Measurements from ENCODE around the gene SCARF1. TPM values are rescaled to one million over a fixed set of nuclear protein-coding genes. Genes with fewer than 3 reads are reported as not detected.

Gene SCARF1
- total RNA-seq, 1 experiment from 2014 or later, result 0.71 TPM

DNA sequence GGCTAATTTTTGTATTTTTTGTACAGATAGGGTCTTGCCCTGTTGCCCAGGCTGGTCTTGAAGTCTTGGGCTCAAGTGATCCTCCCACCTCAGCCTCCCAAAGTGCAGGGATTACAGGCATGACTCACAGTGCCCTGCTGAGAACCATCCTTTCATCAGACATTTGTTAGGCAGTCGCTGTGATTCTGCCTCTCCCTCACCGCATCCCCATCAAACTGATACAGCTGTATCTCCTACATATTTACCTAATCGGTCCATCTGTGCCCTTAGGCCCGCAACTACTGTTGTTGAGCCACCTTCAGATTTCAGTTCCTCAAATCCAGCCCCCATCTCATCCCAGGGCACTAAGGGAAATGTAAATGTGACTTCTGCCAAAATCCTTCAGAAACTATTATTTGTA, 14.9 kb downstream of the SCARF1 start:
- DNase-seq (ENCODE audit: low spot score), result no peak
- in situ Hi-C loops (cut with HindIII; ENCODE audit: low sequenced_read_pairs), result no loop called here

DNA sequence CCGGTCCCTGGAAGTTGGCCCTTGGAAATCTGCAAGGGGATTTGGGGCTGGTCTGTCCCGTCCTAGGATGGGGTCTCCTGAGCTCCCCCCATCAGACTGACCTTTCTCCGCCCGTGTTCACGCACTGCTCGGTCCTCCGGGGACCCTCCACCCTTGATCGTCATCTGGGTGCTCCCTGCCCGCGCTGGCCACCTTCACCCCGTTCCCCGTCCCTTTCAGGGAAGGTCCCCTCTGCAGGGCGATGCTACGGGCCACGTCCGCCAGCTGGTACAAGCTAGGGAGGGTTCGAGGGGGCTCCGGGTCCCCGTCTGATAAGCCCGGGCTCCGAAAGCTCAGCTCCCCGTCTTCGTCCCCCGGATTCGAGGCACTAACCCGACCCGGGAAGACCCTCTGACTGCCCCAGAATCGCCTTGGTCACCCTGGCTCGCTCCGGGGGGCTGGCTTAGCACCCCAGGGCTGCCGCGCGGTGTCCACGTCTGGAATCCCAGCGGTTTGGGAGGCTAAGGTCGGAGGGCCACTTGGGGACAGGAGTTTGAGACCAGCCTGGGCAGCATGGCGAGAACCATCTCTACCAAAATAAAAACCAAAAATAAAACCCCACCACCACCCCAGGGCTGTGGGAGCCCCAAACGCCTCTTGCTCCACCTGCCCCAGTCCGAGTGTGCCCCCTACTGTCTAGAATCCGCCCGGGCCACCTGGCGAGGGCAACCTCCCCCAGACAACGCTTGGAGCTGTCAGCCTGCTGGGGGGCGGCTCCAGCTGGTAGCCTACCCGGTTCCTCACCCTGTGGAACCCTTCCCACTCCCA, 15.8 kb downstream of the SCARF1 start:
- in situ Hi-C loops (cut with HindIII; ENCODE audit: low sequenced_read_pairs), result no loop called here

DNA sequence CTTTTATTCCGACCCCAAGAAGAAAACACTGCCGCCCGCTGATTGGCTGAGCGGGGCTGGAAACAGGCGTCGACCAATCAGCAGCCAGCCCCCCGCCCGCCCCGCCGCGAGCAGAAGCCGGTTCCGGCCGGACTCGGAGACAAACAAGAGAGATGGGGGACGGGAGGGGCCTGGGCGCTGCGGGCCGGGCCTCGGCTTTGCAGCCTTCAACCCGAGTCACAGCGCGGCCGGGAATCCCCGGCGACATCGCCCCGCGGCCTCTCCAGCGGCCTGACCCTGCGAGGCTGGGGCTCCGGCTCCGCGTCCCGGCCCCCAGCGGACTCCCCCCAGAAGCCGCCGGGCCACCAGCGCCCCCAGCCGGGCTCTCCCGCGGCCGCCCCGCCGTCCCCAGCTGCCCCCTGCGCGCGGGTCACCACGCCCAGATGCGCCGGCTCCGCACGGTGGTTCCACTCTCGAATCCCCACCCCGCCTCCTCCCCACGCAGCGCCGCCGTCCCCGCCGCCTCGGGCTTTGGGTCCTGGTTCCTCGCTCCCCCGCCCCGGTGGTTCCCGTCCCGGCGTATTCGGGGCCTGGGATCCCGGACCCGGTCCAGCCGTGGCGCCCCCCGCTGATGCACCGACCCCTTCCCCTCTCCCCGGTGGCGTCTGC, 16.6 kb downstream of the SCARF1 start:
- DNase-seq (ENCODE audit: low spot score), result peak; percentile 96

More for the DNA sequence above, 15.8 kb downstream of the SCARF1 start:
- DNase-seq (ENCODE audit: low spot score), result no peak

DNA sequence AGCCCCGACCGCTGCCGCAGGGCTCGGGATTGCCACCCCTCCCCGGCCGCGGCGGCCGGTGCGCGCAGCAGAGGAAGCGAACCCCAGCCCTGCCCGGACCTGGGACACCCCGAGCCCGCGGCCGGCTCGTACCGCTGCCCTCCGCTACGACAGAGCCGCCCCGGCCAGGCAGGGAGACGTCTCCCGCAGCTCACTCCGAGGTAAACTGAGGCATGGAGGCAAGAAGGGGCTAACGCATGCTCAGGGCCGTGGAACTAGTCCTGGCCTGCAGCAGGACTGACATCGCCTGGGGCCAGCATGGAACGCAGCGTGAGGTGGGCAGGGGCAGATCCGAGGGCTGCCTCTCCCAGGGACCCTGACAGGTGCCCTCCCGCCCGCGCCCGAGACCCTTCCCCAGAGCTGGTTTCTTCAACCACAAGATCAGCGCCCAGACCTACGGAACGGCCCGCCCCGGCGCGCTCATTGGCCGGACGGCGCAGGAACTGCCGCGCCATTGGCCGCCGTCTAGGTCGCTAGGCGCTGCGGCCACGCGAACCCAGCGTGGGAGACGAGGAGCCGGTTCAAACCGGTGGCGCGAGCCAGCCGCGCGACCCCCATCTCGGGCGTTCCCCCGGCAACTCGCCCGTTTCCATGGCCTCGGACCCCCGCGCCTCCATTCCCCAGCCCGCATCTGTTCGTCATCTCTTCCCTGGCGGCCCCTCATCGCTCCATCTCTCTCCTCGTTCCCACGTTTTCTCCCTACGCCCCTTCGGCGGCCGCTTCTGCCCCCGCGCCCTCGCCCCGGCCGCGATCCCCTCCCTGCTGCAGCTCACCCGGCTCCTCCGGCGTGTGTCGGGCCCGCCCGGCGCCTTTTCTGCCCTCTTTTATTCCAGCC, 17.3 kb downstream of the SCARF1 start, which contains the start of gene SLC43A2:
Gene SLC43A2, minus strand, starts transcription at position 853 of the 874 bp plus-strand sequence. CDS start 960 bp downstream, outside the sequence.
- DNase-seq (ENCODE audit: low spot score), result peak; percentile 89
- in situ Hi-C loops (cut with HindIII; ENCODE audit: low sequenced_read_pairs), result no loop called here

More for the DNA sequence above, 16.6 kb downstream of the SCARF1 start:
- in situ Hi-C loops (cut with HindIII; ENCODE audit: low sequenced_read_pairs), result no loop called here

DNA sequence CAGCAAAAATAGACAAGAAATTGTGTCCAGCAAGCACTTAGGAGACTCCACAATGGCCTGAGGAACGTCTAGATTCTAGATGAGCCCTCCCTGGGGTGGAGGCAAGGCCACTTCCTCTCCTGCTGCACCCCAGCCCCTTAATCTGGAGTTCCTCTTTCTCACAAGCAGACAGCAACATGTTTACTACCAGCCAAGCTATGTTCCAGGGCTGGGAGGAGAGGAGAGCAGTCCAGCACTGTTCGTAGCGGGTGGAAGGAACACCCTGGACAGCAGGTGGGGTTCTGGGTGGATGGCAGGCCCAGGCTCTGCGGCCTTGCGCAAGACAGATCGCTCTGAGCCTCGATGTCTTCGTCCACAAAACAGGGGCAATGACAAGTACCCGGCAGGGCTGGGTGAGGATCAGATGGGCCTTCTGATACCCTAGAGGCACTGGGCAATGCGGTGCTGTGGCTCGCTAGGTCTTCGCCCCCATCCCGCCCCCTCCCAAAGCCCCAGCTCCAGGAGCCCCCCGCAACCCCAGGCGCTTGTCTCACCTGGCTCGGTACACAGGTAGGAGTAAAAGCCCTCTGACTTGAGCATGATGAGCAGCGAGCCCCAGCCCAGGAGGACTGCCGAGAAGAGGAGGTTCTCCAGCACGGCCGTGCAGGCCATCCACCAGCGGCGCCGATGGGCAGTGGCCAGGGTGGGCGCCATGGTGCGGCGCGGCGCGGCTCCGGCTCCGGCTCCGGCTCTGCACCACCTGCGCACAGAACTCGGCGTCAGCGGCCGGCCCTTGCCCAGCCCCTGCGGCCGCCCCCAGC, 18.1 kb downstream of the SCARF1 start:
- in situ Hi-C loops (cut with HindIII; ENCODE audit: low sequenced_read_pairs), result no loop called here
- DNase-seq (ENCODE audit: low spot score), result peak; percentile 80

DNA sequence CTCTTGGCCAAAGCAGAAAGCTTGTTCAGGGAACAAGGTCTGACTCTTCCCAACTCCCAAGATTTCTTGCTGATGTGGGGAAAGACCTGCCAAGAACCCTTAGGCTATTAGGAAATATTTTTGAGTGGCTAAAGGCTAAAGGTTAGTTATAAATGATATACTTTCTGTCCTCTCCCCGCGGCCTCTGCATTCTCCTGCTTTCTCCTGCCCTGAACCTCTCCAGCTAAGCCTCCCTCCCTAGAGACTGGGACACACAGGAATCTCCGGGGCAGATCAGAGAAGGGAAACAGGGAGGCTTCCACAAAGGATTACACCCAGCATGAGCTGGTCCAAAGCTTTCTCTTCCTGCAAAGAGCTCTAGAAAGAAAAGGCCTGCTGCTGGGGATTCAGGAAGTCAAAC, 19.2 kb downstream of the SCARF1 start:
- DNase-seq (ENCODE audit: low spot score), result no peak
- in situ Hi-C loops (cut with HindIII; ENCODE audit: low sequenced_read_pairs), result no loop called here

DNA sequence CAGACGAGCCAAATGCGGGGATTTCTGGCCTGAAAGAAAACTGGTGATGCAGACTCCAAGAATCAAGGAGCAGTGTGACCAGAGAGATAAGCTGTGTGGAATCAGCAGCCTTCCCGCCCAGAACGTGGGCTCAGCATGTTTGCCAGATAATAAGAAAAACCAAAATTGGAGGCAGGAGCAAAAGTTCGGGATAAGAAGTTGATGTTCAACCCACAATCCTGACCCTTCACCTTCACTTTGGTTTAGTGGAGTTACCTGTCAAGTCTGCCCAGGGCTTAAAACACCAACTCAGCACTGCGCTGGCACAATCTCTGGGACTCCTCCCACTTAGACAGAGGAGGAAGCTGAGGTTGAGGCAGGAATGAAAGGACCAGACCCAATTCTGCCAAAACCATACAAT, 20.0 kb downstream of the SCARF1 start:
- peak; percentile 22 for DNase-seq (ENCODE audit: low spot score)
- in situ Hi-C loops (cut with HindIII; ENCODE audit: low sequenced_read_pairs), result no loop called here

DNA sequence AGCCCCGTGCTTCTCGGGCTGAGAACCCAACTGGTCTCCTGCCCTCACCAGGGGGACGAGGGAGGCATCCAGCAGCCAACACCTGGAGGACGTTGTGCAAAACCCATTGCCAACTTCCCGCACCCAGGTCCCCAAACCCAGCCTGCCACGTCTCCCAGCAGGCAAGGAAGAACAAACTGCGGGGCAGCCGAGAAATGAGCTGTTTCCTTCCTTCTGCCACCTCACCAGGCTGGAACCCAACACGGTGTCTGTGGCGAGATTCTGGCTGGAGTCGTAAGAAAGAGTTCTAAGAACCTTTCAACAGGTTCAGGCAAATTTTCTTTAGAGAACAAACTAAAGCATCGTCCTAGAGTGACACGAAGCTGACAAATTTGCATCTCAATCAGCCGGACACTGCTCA, 20.5 kb downstream of the SCARF1 start:
- in situ Hi-C loops (cut with HindIII; ENCODE audit: low sequenced_read_pairs), result no loop called here
- DNase-seq (ENCODE audit: low spot score), result no peak

DNA sequence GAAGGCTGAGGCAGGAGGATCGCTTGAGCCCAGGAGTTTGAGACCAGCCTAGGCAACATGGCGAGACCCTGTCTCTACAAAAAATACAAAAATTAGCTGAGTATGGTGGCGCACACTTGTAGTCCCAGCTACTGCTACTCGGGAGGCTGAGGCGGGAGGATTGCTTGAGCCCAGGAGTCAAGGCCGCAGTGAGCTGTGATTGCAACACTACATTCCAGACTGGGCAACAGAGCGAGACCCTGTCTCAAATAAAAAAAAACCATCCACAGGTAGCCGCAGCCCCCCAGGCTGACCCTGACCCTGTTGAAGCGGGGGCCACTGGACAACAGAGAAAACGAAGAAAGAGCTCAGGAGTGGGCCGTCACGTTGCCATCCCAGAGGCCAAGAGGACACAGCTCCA, 20.9 kb downstream of the SCARF1 start:
- in situ Hi-C loops (cut with HindIII; ENCODE audit: low sequenced_read_pairs), result no loop called here

DNA sequence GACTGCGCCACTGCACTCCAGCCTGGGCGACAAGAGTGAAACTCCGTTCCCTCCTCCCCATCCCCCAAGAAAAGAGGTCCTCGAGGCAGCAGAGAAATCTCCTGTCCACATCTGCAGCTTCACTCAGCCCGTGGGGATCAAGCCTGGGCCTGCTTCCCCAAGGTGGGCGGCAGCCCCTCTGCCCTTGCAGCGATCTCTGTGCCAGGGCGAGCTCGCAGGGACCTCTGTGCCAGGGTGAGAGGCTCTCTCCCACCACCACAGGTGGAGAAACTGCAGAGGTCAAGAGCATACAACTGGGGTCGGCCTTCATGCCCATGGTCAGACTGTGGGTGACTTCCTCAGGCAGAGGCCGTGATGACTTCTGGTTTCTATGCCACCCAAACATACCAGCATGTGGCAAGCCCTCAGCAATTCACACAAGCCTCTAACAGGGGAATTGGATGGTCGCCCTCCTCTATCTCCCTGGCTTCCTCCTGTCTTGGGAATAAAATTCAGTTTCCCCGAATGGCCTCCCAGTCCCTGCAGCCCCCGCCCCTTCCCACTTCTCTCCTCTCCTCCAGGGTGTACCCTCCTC, 22.4 kb downstream of the SCARF1 start:
- no peak for DNase-seq (ENCODE audit: low spot score)
- in situ Hi-C loops (cut with HindIII; ENCODE audit: low sequenced_read_pairs), result no loop called here

More for the DNA sequence above, 20.9 kb downstream of the SCARF1 start:
- no peak for DNase-seq (ENCODE audit: low spot score)

DNA sequence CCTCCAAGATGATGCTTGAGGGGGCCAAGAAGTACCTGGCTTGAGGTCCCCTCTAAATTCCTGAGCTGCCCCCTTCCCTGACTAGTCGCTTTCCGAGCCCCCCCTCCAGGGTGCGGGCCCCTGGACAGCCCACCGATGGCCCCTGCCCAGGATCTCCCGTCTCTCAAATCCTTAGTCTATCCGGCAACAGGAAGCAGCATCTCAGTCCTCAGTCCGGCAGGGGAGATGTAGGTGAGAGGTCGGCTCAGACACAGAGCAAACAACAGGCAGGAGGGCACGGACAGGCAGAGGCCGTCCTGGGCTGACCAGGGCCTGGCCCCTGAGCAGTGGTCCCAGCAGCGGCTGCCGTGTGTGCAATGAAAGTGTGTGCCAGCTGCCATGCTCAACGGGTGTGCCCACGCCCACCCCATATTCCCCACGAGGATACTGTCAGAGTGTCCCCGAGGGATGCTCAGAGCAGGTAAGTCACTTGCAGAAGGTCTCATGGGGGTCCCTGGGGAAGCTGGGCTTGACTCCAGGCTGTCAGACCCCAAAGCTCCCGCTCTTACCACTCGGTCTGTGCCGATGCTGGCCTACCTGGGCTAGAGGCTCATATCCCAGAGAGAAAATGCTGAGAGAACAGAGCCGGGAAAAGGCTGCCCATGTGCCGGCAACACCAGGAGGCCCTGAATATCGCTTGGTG, 24.1 kb downstream of the SCARF1 start:
- no peak for DNase-seq (ENCODE audit: low spot score)
- in situ Hi-C loops (cut with HindIII; ENCODE audit: low sequenced_read_pairs), result no loop called here

DNA sequence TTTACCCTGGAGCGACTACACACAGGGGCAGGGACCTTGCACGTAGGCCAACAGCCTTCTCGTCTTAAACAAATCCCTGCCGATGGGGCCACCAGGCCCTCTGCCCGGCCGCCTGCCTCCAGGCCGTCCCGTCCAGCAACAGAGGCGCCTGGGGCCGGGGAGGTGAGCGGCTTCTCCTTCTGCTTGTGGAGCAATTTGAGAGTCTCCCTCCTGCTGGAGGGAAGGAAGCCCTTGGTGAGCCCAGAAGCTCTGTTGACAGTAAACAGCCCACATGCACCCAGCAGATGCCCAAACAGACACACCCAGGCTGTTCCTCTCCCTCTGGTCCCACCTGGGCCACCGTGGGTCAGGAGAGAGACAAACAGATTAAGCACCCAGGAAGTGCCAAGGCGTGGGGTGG, 25.0 kb downstream of the SCARF1 start:
- in situ Hi-C loops (cut with HindIII; ENCODE audit: low sequenced_read_pairs), result no loop called here
- no peak for DNase-seq (ENCODE audit: low spot score)

DNA sequence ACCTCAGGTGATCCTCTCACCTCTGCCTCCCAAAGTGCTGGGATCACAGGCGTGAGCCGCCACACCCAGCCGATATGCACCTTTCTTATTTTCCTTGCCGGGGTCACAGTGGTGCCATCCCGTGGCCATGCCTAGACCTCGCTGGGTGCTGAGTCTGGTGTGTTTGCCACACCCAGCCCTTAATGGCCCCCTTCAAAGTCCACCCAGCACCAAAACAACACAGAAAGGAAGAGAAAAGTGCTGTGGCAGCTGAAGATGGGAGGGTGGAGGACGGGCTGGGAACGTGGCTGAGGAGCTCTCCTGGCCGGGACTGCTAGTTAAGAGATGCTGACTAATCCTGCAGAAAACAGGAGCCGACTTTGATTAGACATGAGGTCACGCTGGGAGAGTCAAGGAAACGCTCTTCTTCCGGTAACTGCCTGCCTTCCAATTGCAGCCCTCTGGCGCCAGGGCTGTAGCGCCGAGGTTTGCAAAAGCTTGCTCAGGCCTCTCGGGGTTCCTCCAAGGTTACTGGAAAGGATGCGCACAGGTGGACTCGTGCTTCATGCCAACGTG, 27.8 kb downstream of the SCARF1 start:
- in situ Hi-C loops (cut with HindIII; ENCODE audit: low sequenced_read_pairs), result no loop called here
- DNase-seq (ENCODE audit: low spot score), result peak; percentile 67

DNA sequence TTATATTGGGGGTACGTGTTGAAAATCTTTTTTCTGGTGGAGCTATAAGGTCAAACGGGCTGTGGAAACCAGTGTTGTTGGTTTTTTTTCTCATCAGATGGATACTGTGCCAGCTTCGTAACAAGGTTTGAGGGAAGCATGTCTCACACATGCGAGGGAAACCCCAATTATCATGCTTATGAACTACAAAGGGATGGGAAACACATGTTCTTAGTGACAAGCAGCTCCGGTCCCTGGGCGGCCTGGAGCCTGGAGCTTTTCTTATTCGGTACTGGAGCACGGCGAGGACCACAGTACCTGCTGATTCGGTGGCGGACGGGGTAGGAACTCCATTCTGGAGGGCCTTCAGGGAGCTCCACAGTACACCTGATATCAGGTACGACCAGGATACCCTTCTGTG, 29.4 kb downstream of the SCARF1 start:
- in situ Hi-C loops (cut with HindIII; ENCODE audit: low sequenced_read_pairs), result no loop called here
- DNase-seq (ENCODE audit: low spot score), result no peak

DNA sequence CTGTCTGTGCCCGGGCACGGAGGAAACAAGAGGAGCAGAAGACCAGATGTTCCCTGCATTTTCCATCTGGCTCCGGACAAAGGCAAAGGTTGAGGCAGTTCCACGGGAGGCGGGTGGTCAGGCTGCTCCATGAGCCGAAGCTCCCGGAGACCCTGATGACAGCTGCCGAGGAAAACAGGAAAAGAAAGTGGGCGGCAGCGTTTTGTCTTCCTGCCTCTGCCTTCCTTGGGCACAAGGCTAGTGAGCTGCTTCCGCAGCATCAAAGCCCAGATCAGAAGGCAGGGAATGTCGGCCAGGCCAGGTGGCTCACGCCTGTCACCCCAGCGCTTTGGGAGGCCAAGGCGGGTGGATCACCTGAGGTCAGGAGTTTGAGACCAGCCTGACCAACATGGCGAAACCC, 33.1 kb downstream of the SCARF1 start:
- in situ Hi-C loops (cut with HindIII; ENCODE audit: low sequenced_read_pairs), result no loop called here

DNA sequence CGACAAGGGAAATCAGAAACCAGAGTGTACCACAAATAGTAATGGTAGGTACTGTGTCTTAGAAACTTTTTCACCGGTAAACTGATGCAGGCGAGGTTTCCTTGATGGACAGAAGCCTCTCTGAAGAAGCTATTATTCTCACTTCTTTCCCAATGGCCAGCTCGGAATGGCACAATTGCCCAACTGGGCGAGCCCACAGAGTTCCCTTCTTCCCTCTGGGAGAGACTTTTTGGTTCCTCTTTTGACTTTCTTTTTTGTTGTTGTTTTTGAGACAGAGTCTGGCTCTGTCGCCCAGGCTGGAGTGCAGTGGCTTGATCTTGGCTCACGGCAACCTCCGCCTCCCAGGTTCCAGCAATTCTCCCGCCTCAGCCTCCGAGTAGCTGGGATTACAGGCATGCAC, 33.8 kb downstream of the SCARF1 start:
- DNase-seq (ENCODE audit: low spot score), result no peak
- in situ Hi-C loops (cut with HindIII; ENCODE audit: low sequenced_read_pairs), result no loop called here

More for the DNA sequence above, 33.1 kb downstream of the SCARF1 start:
- DNase-seq (ENCODE audit: low spot score), result no peak

DNA sequence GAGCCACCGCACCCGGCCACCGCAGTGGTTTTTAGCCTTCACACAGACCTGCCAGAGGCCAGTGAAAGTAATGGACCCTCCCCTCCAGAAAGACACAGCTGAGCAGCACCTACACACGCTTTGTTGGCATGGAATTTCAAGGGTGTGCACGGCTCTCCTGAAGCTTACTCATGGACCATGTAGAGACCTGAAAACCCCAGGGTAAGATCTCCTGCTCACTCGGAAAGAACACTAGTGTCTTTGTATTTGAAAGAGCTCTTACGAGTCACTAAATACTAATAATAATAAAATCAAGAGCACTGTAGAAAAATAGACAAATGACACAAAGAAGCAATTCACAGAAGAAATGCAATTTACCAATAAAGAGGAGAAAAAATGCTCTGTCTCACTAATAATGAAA, 36.9 kb downstream of the SCARF1 start:
- in situ Hi-C loops (cut with HindIII; ENCODE audit: low sequenced_read_pairs), result no loop called here
- no peak for DNase-seq (ENCODE audit: low spot score)

DNA sequence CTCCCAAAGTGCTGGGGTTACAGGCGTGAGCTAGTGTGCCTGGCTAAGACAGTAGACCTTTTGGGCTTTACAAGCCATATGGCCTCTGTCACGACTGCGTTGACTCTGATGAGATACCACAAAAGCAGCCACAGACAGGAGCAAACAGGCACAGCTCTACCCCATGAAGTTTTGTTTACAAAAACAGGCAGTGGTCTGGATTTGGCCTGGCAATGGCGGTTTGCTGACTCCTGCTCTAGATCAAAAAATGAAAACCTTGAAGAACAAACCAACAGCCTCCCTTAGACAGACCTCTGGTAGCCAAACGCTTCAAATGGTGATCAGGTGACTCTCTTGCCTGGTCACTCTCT, 37.6 kb downstream of the SCARF1 start:
- no peak for DNase-seq (ENCODE audit: low spot score)
- in situ Hi-C loops (cut with HindIII; ENCODE audit: low sequenced_read_pairs), result no loop called here

All from G401 (cell line).